ENCODE results near the gene TBCD. TPM values are rescaled to one million over a fixed set of nuclear protein-coding genes. Genes with fewer than 3 reads are reported as not detected.

The TBCD gene
- total RNA-seq, 1 experiment from 2014 or later, result 24.7 TPM

GRCh38 chr17:82790391-82790790 lies 38.5 kb downstream of the TBCD start:
- no peak for DNase-seq (ENCODE audit: low read depth)

- peak; percentile 89 for DNase-seq (ENCODE audit: low read depth)
Measured at GRCh38 chr17:82791532-82791931, 39.7 kb downstream of the TBCD start.

- no peak for DNase-seq (ENCODE audit: low read depth)
Measured at GRCh38 chr17:82793974-82794630, 42.2 kb downstream of the TBCD start.

DNA sequence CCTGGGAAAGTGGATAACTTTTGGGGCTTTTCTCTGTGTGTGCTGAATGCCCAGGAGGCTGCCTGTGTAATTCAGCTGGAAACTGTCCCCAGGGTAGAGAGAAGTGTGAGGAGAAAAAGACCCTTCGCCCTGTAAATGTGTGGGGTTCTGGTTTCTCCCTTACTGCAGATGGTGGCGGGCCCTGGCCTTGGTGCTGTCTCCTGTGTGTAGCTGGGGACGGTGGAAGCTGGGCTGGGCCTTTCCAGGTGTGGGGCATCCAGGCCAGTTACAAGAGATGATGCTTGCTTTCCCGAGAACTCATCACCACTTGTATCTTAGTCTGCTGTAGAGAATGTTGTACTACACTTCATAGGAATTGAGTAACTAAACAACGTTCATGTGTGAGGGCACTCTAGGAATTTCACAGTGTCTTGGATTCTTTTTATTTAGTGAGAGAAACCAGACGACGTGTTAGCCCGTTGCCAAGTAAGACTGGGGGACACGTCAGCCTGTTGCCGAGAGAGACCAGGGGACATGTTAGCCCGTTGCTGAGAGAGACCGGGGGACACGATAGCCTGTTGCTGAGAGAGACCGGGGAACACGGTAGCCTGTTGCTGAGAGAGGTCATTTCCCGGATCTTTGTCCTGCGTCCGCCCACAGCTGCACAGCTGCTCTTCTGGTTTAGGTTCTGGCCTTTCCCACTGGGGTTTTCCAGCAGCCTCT lies 43.1 kb downstream of the TBCD start:
- no peak for DNase-seq (ENCODE audit: low read depth)

- no peak for DNase-seq (ENCODE audit: low read depth)
Measured at GRCh38 chr17:82795615-82796014, 43.8 kb downstream of the TBCD start.

- no peak for DNase-seq (ENCODE audit: low read depth)
Measured at GRCh38 chr17:82797061-82797460, 45.2 kb downstream of the TBCD start.

DNA sequence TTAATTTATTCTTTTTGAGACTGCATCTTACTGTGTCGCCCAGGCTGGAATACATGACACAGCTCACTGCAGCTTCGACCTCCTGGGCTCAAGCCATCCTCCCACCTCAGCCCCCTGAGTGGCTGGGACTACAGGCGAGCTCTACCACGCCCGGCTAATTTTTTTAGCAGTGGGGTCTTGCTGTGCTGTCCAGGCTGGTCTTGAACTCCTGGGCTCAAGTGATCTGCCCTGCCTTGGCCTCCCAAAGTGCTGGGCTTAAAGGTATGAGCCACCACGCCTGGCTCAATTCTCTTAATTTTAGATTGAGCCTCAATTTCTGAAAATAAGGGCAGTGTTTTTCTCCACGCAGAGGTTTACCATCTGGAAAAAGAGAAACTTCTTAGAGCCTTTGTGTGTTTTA lies 46.9 kb downstream of the TBCD start:
- DNase-seq (ENCODE audit: low read depth), result no peak

- DNase-seq (ENCODE audit: low read depth), result no peak
Measured at GRCh38 chr17:82799591-82799990, 47.7 kb downstream of the TBCD start.

DNA sequence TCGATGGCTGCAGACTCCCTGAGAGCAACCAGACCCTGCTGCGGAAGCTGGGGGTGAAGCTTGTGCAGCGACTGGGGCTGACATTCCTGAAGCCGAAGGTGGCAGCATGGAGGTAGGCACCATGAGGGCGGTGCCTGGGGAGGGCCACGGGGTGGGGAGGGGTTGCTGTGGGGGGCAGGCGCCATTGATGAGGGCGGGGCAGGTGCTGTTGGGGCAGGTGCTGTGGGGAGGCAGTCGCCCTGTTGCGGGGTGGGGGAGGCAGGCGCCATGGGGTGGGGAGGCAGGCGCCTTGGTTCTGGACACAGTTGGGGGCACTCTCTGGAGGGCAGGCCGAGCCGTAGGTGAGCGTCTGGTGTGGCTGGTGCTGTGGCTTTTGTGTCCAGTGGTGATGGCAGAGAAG lies 49.0 kb downstream of the TBCD start:
- no peak for DNase-seq (ENCODE audit: low read depth)

DNA sequence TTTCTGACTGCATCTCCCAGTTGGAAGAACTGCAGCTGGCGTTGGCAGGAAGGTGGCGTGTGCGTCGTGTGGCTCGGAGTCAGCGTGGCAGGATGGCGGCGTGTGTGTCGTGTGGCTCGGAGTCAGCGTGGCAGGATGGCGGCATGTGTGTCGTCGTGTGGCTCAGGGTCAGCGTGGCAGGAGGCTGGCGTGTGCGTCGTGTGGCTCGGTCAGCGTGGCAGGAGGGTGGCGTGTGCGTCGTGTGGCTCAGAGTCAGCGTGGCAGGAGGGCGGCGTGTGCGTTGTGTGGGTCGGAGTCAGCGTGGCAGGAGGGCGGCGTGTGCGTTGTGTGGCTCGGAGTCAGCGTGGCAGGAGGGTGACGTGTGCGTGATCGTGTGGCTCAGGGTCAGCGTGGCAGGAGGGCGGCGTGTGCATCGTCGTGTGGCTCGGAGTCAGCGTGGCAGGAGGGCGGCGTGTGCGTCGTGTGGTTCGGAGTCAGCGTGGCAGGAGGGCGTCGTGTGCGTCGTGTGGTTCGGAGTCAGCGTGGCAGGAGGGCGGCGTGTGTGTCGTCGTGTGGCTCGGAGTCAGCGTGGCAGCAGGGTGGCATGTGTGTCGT lies 49.6 kb downstream of the TBCD start:
- DNase-seq (ENCODE audit: low read depth), result no peak

GRCh38 chr17:82802075-82802780 lies 50.4 kb downstream of the TBCD start:
- DNase-seq (ENCODE audit: low read depth), result peak; percentile 10

GRCh38 chr17:82803185-82803584 lies 51.3 kb downstream of the TBCD start:
- DNase-seq (ENCODE audit: low read depth), result no peak

- DNase-seq (ENCODE audit: low read depth), result no peak
Measured at GRCh38 chr17:82803606-82804005, 51.7 kb downstream of the TBCD start.

GRCh38 chr17:82804442-82805191 lies 52.8 kb downstream of the TBCD start:
- no peak for DNase-seq (ENCODE audit: low read depth)

DNA sequence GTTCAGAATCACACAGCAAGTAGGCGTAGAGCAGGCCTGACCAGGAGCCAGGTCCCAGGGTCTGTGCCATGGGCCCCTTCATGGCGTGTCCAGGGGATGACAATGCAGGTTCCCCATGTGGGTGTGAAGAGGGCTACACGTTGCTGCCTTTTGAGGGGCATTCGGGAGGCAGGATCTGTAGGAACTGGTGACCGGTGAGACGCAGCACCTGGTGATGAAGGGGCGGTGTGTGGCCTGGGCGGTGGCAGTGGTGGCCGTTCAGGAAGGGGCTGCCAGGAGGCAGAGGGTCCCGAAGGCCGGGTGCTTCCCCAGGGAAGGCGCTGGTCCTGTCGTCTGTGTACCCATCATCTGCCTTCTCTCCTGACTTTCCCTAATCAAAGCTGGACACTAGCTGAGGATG lies 53.4 kb downstream of the TBCD start:
- no peak for DNase-seq (ENCODE audit: low read depth)

DNA sequence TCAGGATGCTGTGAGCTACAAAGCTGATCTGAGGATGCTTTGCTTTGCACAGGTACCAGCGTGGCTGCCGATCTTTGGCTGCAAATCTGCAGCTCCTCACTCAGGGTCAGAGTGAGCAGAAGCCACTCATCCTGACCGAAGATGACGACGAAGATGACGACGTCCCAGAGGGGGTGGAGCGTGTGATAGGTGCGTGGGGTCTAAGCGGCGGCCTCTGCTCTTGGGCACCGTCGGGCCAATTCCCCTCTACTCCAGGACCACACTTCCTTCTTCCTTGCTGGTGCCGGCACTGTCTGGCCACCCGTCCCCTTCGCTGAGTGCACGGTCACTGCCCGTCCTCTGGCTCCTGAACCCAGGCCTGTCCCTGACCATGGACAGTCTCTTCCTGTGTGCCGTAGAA lies 54.0 kb downstream of the TBCD start:
- no peak for DNase-seq (ENCODE audit: low read depth)

DNA sequence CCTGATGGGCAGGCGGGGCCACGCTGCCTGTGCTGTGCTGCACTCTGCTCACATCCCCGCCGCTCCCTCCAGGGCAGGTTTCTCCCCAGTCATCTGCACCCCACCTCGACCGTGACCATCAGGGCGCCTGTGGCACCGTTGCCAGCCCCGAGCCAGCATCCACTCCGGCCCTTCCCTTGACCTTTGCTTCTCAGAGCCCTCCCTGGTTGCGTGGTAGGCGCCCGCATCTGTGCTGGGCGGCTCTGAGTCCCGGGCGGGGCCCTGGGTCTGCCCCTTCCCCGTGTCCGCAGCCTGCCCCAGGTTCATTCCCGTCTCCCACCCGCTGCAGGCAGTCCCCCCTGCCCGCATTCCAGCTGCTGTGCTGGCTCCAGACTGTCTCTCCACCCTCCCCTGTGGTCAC lies 54.8 kb downstream of the TBCD start:
- no peak for DNase-seq (ENCODE audit: low read depth)

- DNase-seq (ENCODE audit: low read depth), result no peak
Measured at GRCh38 chr17:82807101-82807500, 55.2 kb downstream of the TBCD start.

GRCh38 chr17:82807562-82807961 lies 55.7 kb downstream of the TBCD start:
- no peak for DNase-seq (ENCODE audit: low read depth)

- no peak for DNase-seq (ENCODE audit: low read depth)
Measured at GRCh38 chr17:82808006-82808405, 56.1 kb downstream of the TBCD start.

DNA sequence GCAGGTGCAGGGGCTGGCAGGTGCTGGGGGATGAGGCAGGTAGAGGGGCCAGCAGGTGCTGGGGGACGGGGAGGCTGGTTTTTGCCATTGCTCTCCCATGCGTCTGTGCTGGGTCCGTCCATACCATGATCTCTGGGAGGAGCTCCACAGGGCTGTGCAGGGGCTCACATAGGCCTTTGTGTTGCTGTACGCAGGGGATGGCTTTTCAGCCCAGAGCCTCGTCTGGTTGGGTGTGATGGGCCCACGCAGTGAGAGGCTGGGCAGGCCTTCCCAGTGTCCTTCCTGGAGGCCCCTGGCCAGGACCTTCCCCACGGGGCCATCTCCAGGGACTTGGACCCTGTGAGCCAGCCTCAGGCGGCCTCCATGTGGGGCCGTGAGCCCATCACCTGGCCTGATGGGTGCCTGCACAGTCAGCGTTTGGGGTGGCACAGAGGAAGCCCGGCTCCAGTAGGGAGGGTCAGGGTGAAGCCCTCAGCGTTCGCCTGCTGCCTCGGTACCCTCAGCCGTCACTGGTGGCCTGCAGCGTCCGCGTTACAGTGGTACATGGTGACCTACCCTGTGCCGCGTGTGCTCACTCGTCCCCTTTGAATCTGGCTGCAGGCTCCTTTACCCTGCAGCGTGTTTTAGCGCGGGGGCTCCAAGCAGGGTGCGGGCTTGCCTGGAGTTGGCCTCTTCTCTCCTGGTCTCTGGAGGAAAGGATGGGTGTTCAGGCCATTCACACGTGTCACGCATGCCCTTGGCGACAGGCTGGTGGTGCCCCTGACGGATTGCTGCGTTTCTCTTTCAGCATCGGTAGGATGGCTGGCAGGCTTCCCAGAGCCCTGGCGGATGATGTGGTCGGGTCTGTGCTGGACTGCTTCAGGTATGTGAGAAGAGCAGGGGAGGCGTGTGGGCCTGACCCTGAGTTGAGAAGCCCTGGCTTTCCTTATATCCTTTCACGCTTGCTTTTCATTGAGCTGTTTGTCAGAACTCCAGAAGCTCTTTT lies 57.3 kb downstream of the TBCD start:
- peak; percentile 16 for DNase-seq (ENCODE audit: low read depth)
